Measurements from ENCODE around the gene PNPLA6.
A peak's percentile ranks its signal among the peaks of the same experiment; 100 is the strongest.
"Not testable (repeated sequence)": the region's sequence is repeated elsewhere in the genome, so short reads cannot be mapped to it uniquely, and the experiment has no call there.

Gene PNPLA6

DNA sequence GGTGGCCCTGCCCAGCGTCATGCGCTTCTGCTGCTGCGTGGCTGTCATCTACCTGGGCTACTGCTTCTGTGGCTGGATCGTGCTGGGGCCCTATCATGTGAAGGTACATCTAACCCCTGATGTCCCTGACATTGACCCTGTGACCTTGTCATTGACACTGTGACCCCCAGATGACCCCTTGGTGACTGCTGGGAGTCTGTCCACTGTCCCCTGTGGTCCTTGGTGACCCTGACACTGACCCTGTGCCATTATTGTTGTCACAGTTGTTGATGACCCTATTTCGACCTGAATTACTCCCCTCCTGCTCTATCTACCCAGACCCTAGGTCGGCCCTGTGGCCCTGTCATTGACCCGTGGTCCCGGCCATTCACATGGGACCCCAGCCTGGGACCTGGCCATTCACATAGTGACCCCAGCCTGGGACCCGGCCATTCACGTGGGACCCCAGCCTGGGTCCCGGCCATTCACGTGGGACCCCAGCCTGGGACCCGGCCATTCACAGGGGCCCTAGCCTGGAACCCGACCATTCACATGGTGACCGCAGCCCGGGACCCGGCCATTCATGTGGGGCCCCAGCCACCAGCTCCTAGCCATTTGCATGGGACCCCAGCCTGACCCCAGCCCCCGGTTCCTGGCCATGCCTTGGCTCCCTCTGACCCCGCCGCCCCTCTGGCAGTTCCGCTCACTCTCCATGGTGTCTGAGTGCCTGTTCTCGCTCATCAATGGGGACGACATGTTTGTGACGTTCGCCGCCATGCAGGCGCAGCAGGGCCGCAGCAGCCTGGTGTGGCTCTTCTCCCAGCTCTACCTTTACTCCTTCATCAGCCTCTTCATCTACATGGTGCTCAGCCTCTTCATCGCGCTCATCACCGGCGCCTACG lies 5.7 kb upstream of the PNPLA6 start:
- DNase-seq = no peak

DNA sequence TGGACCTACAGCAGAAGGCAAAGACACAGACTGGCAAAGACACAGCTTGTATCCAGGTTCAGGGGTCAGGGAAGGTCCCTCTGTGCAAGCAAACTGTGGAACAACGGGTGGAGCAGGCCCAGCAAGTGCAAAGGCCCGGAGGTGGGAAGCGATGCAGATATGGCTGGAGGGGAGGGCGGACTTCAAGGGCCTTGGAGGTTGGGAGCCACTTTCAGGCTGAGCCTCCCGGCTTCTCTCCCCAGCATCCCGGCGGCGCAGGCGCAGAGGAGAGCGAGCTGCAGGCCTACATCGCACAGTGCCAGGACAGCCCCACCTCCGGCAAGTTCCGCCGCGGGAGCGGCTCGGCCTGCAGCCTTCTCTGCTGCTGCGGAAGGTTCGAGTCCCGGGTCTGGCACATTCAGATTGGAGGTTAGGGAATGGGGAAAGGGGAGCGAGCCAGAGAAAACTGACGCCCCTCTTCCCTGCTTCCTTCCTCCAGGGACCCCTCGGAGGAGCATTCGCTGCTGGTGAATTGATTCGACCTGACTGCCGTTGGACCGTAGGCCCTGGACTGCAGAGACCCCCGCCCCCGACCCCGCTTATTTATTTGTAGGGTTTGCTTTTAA lies 2.1 kb upstream of the PNPLA6 start:
- peak in 35 of 56 donors; percentile 5 to 56 (median 35) for DNase-seq

DNA sequence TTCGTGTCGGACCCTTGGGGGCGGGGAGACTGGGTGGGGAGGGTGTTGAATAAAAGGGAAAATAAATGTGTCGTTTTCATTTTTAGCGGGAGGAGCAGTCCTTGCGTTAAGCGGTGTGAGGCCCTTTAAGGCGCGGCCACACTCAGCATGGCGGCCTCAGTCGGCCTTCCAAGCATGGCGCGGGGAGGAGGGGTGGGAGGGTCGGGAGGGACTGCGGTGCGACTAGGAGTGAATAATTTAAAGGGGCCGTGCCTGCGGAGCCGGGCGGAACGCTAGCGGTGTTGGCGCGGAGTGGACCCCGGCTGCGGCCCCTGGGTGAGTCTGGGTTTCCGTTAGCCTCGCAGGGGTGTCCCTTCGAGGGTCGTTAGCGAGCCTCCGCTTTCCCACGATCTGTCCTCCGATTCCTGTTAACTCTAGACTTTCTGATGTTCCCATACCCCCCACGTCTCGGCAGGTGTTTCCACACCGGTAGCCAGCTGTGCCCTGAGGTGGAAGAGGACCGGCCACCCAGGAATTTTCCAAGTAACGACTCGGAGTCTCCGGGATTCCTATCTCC lies 1.5 kb upstream of the PNPLA6 start:
- peak in 55 of 56 donors; percentile 20 to 92 (median 81) for DNase-seq

DNA sequence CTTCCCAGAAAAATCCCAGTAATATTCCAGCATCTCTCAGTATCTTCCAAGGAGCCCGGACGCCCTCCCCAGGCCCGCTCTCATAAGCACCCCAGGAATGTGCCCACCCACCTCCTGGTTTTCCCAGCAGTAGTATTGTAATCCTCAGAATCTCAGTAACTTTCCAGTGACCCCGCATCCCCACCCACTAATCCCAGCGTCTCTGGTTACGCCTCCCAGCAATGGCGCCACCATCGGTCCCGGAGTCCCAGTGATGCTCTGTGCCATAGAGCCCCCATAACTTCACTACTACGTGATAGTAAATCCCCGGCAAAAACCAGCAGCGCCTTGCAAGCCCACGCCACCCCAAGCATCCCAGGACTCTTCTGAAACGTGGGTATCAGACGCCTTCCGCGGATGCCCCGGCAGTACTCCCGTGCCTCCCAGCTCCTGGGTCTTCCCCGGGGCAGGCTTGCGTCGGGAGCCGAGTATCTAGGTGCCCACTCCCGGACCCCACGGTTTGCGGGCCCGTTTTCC lies 928 bp upstream of the PNPLA6 start:
- peak in 54 of 56 donors; percentile 21 to 89 (median 71) for DNase-seq

DNA sequence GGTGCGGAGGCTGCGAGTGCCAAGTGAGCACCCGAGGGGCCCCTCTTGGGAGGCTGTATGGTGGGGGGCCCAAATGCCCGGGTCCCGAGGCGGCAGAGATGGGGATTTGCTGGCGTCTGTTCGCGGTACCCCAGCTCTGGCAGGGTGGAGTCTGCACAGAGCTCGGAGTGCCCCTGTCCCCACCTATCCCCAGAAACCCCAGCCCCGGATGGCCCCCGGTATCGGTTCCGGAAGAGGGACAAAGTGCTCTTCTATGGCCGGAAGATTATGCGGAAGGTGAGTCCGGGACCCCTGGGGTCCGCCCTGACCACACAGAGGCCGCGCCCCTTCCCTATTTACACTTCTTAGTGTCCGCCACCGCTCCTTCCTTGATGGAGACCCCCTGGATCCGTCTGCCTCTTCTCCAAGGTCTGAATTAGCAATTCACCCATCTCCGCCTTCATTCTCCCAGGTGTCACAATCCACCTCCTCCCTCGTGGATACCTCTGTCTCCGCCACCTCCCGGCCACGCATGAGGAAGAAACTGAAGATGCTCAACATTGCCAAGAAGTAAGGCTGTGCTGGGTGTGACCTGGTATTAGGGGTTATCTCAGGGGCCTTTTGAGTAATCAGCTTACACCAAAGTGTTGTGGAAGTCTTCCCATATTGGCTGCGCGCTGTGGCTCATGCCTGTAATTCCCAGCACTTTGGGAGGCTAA lies 630 bp downstream of the PNPLA6 start:
- DNase-seq = peak in 6 of 56 donors; percentile 9 to 28 (median 14)

DNA sequence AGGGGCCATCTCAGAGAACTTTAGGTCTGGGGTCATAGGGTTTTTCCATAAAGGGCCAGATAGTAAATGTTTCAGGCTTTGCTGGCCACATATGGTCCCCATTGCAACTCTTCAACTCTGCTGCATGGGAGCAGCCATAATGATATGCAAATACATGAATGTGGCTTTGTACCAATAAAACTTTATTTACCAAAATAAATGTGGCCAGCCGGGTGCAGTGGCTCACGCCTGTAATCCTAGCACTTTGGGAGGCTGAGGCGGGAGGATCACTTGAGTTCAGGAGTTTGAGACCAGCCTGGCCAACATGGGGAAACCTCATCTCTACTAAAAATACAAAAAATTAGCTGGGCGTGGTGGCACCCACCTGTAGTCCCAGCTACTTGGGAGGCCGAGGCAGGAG lies 3.5 kb downstream of the PNPLA6 start:
- DNase-seq = not testable (repeated sequence)

DNA sequence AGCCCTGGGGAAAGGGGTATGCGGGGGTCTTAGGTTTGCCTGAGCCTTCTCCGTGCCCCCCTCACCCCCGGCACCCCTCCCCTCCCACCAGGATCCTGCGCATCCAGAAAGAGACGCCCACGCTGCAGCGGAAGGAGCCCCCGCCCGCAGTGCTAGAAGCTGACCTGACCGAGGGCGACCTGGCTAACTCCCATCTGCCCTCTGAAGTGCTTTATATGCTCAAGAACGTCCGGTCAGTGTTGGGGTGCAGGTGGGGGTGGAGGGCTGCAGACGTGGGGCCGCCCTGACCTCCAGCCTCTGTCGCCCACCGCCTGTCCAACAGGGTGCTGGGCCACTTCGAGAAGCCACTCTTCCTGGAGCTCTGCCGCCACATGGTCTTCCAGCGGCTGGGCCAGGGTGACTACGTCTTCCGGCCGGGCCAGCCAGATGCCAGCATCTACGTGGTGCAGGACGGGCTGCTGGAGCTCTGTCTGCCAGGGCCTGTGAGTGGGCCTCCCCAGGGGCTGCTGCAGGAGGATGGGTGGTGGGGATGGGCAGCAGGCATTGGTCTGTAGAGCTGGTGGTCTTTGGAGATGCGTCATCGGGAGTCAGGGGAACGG lies 4.4 kb downstream of the PNPLA6 start:
- DNase-seq = no peak

DNA sequence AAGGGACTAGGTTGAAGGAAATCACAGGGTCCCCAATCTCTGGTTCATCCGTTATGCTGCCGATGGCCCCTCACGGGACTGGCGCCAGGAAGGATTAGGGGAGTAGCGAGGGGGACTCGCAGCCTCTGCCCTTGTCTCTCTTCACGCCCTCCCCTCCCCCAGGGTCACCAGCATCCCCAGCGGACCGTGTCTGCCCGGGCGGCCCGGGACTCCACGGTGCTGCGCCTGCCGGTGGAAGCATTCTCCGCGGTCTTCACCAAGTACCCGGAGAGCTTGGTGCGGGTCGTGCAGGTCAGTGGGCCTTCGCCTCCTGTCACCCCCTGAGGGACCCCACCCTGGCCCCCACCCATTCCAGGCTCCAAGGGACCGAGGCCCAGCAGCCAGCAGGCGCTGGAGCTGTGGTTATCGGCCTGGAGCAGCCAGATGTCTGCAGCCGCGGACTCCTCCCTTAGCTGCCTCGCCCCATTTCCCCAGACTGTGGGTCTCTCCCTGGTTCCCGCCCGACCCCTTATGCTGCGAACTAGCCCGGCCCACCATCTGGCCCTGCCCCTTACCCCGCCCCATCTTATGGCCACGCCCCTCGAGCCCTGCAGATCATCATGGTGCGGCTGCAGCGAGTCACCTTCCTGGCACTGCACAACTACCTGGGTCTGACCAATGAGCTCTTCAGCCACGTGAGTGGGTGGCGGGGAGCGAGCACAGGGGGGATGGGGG lies 5.4 kb downstream of the PNPLA6 start:
- no peak for DNase-seq

DNA sequence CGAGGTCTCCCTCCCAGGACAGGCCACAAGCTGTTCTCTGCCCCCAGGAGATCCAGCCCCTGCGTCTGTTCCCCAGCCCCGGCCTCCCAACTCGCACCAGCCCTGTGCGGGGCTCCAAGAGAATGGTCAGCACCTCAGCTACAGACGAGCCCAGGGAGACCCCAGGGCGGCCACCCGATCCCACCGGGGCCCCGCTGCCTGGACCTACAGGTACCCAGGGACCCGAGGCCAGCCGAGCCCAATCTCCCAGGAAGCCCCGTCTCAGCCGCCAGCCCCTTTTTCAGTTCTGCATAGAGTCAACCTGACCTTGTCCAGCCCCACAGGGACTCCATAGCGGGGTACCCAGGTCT lies 5.9 kb downstream of the PNPLA6 start:
- no peak for DNase-seq

DNA sequence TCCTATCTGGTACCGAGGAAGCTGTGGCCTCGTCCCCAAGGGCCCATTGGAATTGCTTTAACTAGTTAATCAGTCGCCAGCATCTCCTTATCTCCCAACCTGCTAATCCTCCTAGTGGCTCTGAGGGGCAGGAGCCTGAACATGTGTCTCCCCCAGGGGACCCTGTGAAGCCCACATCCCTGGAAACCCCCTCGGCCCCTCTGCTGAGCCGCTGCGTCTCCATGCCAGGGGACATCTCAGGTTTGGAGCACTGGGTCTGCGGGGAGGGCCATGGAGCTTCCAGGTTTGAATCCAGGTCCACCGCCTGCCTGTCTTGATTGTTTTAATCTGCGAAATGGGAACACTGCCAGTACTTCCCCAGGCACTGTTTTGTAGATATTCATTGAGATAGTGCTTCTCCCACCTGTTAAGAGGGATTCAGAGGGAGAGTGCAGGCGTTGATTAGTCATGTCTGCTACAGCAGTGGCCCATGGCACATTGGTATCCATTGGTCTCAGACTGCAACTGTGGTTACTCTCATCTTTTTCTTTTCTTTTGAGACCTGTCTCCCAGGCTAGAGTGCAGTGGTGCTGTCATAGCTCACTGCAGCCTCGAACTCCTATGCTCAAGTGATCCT lies 6.4 kb downstream of the PNPLA6 start:
- no peak for DNase-seq

DNA sequence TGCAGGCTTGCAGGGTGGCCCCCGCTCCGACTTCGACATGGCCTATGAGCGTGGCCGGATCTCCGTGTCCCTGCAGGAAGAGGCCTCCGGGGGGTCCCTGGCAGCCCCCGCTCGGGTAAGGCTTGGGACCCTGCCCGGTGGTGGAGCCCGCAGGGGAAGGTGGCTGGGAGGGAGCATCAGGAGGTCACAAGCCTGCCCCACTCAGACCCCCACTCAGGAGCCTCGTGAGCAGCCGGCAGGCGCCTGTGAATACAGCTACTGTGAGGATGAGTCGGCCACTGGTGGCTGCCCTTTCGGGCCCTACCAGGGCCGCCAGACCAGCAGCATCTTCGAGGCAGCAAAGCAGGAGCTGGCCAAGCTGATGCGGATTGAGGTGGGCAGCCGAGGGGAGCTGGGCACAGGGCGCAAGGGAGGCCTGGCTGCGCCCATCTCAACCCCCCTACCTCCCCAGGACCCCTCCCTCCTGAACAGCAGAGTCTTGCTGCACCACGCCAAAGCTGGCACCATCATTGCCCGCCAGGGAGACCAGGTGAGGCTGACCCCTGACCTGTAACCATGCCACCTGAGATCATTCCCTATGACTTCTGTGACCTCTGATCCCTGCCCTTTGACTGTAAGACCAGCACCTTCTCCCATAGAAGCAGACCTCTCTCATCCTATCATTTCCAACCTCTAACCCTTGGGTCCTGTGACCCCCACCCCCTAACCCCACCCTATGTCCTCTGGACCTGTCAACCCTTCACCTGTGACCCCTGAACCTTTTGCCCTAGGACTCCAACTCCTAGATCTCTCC lies 7.2 kb downstream of the PNPLA6 start:
- DNase-seq = no peak

DNA sequence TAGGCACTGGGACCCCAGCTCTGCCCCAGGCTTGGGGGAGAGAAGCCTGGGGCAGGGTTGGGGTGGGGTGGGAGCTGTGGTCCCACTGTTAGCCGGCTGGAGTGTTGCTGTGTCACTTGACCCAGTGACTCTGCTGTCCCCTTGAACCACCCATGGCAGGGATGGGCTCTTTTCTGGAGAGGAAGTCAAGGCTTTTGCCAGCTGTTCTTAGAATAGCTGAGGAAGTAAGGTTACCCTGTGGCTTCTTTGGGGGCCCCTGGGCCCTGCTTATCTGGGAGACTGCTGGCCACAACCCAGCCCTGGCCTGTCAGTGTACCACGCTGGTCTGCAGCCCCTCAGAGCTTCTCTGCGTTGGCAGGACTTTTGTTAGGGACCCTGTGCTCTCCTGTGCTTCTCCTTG lies 9.1 kb downstream of the PNPLA6 start:
- DNase-seq = peak in 4 of 56 donors; percentile 5 to 21 (median 6)

DNA sequence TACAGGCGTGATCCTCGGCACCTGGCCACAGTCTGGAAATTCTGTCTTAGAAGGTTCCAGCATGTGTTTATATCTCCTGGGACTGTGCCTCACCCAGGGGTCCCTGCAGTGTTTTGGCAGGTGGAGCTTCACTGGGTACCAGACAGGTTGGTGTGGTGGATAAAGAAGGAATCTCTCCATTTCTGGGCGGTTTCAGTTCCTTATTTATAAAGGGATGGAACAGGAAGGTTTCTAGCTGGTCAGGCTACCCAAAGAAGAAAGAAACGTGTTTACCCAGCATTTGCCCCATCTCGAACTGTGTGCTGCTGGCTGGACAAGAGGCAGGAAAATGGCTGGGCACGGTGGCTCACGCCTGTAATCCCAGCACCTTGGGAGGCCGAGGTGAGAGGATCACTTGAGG lies 9.8 kb downstream of the PNPLA6 start:
- DNase-seq = no peak

DNA sequence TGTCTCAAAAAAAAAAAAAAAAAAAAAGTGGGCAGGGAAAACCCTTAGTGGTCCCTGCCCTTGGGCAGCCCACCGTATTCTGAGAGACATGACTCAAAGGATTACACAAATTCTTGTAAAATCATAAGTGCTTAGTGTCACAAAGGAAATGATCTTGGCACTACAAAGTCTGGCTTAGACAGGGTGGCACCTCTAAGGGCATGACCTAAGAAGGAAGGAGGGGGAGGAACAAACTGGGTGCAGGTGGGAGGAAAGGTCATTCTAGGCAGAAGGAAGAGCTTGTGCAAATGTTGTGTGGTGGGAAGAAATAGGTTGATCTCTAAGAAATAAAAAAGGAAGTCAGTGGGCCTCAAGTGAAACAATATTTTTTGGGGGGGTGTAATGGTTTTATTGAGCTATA lies 10.4 kb downstream of the PNPLA6 start:
- DNase-seq = no peak

DNA sequence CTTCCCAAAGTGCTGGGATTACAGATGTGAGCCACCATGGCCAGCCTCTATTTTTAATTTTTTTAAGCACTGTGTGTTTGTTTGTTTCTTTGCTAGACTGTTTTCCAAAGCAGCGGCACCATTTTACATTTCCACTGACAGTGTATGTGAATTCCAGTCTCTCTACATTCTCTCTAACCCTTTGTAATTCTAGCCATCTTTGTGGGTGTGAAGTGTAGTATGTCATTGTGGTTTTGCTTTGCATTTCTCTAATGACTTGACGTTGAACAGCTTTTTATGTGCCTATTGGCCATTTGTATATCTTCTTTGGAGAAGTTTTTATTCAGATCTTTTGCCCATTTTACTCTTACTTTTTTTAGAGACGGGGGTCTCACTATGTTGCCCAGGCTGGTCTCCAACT lies 11.6 kb downstream of the PNPLA6 start:
- no peak for DNase-seq

DNA sequence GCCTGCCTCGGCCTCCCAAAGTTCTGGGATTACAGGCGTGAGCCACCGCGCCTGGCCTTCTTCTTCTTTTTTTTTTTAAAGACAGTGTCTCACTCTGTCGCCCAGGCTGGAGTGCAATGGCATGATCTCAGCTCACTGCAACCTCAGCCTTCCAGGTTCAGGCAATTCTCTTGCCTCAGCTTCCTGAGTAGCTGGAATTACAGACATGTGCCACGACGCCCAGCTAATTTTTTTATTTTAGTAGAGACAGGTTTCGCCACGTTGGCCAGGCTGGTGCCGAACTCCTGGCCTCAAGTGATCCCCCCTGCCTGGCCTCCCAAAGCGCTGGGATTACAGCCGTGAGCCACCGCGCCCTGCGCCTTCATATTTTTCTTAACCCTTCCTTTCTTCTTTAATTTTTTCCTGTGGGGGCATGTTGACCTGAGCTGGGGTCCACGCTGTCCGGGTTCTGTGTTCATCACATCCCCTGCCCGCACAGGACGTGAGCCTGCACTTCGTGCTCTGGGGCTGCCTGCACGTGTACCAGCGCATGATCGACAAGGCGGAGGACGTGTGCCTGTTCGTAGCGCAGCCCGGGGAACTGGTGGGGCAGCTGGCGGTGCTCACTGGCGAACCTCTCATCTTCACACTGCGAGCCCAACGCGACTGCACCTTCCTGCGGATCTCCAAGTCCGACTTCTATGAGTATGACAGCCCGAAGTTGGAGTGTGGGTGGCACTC lies 14.1 kb downstream of the PNPLA6 start:
- DNase-seq = no peak

DNA sequence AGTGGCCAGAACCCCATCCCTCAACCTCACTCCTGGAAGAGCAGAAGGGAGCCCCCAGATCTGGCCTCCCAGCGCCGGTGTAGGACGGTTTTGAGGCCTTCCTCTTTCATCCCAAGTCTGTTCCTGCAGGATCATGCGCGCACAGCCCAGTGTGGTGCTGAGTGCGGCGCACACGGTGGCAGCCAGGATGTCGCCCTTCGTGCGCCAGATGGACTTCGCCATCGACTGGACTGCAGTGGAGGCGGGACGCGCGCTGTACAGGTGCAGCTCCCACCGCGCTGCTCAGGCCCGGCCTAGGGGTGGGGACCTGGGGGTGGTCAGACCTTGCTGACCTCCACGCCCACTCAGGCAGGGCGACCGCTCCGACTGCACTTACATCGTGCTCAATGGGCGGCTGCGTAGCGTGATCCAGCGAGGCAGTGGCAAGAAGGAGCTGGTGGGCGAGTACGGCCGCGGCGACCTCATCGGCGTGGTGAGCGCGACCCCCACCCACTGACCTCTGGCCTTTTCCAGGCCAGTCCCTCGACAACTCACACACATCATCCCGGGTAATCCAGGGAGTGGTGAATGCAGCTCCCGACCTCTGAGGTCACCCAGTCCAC lies 14.8 kb downstream of the PNPLA6 start:
- no peak for DNase-seq

Measured in nucleus accumbens (tissue), 56 donors.